Activated CD4-positive, alpha-beta T cell treated with anti-CD3 and anti-CD28 coated beads for 4 hours (primary cell): ENCODE data around the gene CAST.

Source experiments
- DNase-seq, 2 donors: peaks; one replicate each; pipeline ENCODE4 v3.0.0-alpha.2; 2020

CAST gene

DNA sequence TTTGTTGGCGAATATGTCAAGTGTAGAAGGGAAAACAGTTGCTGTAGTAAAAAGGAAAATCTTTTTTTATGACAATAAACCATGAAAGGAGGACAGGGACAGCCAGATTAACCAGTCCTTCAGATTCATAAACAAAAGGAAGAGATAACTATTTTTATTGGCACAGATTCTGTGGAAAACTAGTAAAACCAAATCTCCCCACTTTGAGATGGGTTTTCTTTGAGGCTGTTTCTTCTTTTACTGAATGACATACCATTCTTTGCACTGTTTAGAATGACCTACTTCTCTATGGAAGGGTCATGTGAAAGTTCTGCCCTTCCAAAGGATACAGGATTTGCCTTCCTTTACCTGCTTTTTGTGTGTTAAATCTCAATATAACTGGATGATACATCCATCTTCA, 13.7 kb downstream of the CAST start:
- no peak for DNase-seq

DNA sequence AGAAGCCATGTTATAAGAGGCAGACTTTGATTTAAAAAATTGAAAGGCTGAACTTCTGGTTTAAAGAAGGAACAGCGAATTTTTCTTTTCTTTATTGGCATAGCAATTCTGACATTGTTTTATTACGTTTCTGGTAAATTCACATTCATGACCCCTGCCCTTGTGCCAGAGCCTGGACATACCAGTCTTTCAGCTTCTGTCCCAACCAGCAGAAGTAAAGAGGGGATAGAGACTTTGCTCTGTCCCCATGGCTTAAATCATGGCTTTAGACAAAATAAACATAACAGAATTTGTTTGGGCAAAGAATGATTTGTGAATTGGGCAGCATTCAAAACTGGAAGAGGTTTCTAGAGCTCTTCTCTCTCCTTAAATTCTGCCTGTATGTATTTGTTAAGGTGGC, 15.3 kb downstream of the CAST start:
- DNase-seq: no peak

DNA sequence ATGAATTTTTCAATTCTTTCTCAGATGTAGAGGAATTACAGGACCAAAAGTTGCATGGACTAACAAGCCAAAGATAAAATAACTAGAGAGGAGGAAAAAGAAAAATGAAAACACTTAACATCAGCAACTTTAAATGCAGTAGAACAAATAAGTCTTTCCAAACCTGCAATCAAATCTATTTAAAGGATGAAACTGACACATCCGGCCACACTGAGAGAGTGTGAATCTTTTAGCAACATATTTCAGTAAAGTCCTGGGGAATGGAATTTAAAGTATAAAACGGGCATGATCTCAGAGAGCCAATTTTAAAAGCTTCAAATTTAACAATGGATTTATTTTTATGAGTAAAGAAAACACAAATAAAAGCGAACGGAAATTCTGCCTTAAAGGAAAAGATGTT, 17.1 kb downstream of the CAST start:
- no peak for DNase-seq

DNA sequence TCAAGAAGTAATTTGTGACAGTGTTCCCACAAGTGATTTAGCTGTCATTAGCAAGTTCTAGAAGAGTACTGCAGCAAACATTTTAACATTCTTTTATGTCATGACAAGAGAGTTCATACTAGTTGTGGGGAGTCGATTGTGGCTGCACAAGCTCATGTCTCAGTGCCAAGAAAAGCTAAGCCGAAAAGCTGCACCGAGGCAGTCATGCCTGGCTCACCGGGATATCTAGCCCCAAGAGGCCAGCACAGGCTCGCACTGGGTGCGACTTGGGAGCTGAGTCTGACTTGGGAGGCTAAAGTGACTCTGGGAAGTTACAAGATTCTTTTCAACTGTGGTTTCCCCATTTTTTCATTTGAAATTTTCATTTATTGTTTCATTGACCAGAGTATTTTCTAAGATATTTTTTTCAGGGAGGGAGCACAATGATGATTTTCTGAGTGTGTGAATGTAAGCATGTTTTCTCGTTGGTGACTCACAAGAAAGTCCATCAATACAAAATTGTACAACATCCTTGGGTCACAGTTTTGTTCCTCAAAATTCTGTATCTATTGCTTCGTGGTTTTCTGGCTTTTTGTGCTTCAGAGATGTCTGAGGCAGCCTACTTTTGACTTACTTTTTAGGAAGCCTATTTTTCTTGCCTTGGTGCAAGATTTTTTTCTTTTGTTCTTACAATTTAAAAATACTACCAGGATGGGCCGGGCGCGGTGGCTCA, 18.7 kb downstream of the CAST start:
- DNase-seq: no peak

DNA sequence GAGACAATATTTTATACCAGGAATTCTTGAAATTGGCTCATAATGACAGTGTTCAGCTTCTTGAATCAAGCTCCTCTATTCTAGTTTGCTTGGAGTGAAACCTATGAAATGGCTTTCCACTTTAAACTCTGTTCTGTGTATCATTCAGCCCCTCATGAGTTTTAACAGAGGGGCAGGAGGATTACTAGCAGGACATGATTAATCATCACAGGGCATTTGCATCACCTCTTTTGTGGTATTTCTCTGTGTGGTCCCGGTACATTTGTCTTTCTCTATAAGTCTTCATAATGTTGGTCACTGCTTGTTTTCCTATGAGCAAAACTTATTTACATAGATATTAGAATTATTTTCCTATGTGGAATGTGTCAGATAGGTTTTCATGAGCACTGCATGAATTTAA, 21.2 kb downstream of the CAST start:
- no peak for DNase-seq

DNA sequence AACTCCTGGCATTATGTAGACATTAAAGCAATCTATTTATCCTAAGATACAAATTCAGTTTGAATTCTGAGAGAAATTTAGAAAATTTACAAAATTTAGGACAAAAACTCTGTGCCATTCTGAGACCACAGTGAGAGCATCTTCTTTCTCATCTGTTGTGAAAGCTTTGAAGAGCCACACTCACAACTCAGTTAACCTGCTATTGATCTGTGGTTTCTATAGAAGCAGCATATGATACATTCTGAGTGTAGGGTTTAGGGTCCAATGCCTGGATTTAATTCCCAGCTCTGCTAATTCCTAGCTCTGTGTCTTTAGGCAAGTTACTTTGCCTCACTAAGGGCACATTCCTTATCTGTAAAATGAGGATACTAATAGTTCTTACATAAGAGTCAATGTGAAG, 21.6 kb downstream of the CAST start:
- no peak for DNase-seq

DNA sequence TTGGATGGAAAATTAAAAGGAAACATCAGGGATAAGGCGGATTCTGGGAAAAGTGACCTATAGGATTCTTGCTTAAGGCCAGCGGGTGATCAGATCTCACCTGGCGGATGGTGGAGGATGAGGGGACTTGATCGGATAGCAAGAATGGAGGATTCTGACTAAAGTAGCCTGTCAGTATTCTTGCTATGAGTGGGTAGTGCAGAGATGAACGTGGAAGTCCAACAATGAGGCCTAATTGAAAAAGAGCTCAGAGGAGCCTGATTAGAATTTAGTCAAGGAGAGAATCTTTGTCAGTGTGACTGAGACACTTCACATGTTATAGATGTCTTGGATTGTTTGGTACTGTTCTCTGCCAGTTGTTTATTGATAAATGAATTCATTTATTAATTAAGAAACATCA, 24.9 kb downstream of the CAST start:
- no peak for DNase-seq

DNA sequence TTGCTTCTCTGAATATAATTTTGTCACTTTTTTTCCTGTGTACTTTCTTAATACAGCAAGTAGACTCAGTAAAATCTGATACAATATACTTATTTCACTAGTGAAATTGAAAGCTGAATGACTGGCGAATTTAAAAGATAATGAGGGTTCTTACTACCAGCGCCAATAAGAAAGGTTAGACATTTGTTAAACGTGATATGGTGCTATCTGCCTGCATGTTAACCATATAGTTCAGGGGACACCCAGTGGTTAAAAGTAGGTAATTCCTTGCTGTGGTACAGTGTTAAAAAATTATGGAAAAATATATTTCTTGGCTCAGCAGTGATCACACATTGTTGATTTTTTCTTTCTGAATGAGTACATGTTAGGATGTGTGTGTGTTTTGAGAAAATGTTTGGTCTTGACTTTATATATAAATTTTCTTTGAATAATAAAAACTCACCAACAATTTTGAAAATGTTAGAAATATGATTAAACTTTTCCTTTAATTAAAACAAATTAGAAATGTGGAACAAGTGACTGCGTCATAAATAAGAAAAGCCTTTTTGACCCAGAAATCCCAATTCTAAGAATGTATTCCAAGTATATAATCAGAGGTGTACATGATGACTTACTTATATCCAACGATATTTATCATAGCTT, 25.8 kb downstream of the CAST start:
- no peak for DNase-seq

DNA sequence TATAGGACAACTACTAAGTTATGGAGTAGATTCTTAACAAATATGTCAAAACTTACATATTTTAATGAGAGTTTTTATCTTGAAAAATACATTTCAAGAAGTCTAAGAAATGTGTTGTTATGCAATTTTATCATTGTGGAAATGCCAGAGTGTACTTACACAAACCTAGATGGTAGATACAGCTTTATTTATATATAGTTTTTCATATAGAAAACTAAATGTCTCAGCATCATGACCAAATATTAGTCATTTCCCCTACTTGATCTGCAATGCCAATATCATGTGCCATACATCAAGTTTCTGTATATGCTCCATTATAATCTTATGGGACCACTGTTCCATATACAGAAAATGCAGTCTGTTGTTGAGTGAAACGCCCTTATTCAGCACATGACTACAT, 28.7 kb downstream of the CAST start:
- DNase-seq: no peak

DNA sequence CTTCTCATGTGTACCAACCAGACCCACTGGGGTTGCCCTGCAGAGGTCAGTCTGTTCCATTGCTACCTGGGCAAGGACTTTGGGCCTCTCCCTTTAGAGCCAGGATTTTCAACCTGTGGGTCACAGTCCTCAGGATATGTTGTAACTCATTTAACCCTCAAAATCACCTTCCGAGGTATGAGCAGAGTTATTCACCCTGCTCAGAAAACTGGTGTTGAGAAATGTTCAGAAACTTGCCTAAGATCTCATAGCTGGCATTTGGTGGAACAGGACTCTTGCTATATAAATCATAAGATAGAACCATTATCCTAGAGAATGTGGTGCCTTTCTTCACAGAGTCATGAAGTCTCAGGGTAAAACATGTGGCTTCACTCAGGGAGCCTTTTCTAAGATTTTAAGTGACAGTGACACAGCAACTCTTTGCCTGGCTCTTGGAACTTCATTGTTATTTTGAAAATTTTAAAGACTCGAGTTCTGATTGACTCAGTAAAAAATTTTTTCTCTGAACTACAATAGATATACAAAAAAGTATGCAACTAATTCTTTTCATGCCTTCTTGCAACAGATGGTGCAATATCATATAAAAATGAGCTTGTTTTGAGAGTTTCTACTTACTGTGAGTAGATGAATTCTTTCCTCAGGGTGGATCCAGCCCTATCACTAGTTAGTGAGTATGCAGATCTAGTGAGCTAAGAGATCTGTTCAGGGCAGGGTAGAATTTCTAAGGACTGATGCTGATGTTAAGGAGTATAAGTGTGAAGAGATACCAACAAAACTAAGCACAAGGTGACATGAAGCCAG, 29.5 kb downstream of the CAST start:
- DNase-seq: no peak

DNA sequence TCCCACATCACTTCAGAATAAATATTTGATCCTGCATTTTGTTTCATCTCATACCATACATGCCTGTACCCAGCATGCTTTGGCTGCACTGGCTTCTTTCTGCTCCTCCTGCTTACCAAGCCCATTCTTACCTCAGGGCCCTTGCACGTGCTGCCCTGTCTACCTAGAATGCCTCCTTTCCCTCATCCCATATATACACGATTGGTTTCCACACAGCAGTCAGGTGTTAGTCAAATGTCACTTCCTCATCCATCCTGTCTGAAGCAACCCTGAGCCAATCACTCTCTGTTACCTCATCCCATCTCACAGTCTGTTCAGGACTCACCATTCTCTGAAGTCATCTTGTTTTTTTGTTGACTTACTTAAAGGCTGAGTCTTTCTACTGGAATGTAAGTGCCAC, 30.3 kb downstream of the CAST start:
- DNase-seq: no peak

DNA sequence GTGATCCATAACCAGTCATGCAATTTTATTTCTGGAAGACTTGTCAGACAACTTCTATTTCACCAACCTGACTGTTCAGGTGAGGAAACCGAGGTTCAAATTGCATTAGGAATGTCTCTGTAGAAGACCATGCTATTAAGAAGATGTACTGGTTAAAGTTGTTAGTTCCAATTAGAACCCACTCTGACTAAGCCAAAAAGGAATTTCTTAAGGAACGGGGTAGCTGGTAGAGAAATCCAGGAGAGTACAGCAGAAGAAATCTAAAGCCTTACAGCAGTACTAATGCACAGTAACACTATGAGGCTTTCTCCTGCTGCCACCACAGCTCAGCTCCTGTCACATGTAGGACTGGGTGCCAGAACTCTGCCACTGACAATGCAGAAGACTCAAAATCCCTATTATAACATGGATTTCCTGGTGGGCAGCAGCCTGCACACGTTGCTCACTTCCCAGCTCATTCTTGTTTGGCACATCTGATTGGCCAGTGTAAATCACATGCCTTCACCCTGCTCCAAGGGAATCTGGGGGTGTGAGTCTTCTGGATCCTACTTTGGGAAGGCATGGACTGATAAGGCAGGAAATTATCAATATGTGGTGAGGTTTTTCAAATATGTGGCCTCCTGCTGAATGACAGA, 37.1 kb downstream of the CAST start:
- DNase-seq: no peak

DNA sequence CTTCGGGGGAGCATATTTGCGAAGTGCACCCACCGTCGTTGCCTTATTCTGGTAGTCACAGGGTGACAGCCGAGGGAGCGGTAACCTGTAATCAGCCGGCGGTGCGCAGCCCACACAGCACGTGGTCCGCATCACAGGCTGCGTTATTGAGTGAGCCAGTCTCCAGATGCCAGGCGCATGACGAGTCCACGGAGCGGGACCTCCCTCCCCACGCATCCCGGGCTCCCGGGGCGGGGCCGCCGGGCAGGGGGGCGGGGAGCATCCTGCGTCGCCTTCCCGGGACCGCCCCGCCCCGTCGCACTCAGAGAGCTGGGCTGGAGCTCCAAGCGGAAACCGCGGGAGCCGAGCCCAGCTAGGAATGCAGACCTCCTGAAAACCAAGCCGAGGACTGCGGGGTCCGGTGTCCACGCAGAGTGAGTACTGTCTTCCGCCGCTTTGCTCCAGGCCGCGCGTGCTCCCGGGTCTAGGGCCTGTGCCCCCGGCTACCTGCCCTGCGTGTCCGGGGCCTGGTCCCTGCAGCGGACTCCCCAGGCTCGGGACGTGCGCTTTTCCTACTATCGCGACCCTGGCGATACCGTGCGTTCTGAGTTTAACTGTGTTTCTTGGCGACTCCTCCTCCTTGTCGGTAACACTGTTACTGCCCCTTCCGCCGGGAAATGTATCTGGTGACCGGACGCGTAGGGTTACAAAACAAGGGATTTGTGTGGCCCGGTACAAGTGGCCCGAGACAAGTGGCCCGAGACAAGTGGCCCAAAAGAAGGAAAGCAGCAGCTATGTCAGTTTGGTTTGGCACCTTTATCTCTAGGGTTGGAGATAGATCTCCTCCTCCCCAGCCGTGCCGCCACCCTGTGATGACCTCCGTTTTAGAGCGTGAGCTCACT, 40.6 kb downstream of the CAST start:
- DNase-seq: peak; percentile 82 to 84

DNA sequence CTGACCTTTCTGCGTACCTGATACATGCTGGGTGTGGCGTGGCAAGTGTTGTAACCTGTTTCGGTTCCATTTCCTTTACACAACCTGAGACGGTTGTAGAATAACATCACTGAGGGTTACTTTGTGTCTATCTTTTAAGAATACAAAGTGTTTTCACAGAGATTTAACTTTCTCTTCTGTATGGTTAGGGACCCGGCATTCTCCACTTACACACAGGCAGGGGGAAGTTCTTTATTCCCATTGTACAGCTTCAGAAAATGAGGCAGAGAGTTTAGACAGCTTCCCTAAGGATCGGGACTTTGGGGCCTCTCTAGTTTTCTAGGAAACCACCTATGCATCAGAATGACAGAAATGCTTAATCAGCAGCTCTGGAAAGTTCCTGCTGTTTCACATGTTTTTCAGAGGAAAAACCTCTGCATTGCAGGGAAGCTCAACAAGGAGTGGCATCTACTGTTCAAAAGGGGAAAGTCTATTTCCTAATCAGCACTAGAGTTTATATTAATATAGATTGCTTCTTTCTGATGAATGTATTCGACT, 41.3 kb downstream of the CAST start:
- DNase-seq: peak; percentile 63 to 67

DNA sequence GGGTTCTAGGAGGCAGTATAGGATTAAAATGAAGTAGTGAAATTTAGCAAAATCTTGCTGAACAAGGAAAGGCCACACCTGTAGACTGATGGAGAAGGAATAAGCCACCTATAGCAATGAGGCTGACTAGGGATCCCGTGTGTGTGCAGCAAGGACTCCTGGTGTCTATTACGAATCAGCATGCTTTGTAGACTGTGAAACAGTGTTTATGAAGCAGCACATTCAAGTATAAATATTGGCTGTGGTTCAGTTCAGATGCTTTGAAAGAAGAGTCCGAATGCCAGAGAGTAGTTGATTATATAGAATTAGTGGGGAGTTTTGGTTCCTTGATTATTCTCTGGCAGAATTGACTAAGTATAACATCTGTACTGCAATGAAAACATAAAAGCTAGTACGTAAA, 41.8 kb downstream of the CAST start:
- DNase-seq: no peak

DNA sequence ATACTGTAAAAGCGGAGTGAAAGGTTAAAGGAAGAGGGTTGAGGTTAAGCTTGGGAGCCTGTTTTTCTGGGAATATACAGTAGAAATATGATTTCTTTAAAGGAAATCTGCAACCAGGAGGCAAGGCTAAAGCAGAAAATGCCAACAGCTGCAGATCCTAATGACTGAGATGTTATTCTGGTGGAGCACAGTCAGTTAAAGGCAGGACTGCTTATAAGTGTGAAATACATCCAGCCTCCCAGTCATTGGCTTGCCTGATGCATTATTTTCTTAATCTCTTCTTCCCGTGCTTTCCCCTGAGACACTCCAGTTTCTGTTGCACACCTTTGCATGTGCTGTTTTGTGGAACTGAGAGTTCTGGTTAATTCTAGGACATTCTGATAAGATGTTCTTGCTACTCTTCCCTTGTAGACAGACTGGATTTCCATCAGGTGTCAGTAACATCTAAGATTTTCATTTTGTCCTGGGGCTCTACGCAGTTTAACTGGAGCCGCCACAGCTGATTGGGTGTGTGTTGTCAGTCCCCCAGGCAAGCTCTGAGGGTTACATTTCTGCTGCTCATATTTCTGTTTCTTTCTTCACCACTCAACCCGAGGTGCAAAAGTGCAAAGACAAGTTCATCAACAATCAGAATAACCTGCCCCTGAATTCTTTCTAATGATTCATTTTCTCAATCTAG, 44.4 kb downstream of the CAST start:
- DNase-seq: no peak

DNA sequence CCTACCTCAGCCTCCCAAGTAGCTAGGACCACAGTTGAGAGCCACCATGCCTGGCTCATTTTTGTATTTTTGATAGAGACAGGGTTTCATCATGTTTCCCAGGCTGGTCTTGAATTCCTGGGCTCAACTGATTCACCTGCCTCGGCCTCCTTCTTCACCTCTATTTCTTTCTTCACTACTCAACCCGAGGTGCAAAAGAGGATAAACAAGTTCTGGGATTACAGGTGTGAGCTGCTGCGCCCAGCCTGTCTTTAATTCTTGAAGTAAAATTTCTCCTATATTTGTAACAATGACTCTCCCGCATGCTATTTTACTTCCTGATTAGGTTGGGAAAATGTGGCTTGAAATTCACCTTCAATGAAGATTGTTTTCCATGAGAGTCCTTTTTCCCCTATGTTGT, 46.4 kb downstream of the CAST start:
- no peak for DNase-seq

DNA sequence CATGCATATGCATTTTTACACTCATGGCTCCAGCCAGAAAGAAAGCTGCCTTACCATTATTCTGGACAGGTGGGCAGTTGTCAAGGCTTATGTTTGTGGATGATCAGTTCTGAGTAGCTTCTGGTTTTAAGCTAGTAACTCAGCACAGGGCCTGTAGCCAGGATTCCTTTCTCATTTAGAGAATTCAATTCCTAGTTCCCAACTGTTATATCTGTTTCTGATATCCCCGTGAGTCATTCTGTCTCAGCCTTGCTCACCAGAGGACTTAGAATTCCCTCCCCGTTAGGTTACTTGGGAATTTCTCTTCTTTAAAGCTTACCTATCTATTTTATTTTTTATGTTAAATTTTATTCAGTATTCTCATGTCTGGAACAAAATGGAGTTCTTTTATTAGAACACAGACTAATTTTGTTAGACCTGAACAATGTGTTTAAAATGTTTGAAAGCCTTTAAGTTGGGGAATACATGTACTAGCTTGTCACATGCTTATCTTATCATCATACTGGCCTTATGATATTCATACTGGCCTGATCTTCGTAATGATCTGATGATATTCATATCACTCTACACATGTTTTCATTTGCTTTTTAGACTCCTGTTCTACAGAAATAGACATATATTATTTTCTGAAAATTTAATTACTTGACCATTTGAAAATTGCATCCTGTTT, 47.1 kb downstream of the CAST start:
- no peak for DNase-seq

DNA sequence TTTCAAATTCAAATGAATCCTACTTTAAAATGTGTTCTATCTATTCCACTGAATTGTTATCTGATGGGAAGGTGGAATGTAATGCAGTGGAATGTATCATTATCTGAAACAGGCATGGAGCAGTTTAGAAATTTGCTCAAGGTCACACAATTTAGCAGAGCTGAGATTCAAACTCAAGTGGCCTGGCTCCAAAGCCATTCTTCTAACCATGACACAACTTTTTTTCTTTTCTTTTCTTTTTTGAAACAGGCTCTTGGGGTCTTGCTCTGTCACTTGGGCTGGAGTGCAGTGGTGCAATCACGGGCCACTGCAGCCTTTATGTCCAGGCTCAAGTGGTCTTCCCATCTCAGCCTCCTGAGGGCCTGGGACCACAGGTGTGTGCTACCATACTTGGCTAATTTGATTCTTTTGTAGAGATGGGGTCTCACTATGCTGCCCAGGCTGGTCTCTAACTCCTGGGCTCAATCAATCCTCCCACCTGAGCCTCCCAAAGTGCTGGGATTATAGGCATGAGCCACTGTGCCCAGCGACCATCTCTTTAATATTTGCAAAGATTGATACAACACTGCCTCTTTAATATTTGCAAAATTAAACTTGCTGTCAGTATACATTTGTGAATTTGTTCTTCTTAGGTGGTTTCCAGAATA, 50.0 kb downstream of the CAST start:
- no peak for DNase-seq

DNA sequence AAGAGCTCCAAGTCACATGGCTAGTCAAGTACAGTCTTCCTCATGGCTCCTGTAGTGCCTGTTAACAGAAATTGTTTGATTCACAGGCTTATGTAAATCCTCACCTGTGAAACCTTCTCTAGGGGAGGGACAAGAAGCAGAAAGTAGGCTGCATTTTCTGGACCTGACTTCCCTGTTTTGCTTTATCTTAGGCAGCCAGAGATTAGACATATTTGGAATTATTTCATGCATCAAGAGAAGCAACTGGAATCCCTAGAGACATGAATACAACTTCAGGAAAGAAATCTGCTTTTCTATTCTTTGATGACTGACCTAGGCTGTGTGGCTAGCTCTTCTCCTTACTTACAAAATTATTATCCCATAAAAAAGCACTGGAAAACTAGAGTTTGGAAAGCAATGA, 52.3 kb downstream of the CAST start:
- DNase-seq: no peak
